ENCODE results near the gene PTPRS. TPM values are rescaled to one million over a fixed set of nuclear protein-coding genes. Genes with fewer than 3 reads are reported as not detected.

PTPRS gene
- total RNA-seq, 1 donor from 2014 or later = 0.32 TPM

- no peak for DNase-seq (ENCODE audit: low spot score)
- Mint-ChIP-seq H3K27me3 (ENCODE audit: low read depth) (peaks cover 4% of the 10 kb centered on the region), H3K9me3 (no peaks in the 10 kb centered on the region), H3K27ac (no peak overlapping the region), H3K4me1 (ENCODE audit: low read depth) (no peaks in the 10 kb centered on the region), H3K36me3 (ENCODE audit: low read depth) (no peaks in the 10 kb centered on the region), H3K4me3 (ENCODE audit: low read depth) (no peak overlapping the region)
- intact Hi-C loops (cut with micrococcal nuclease) = no loop called here
These were observed 18.5 kb downstream of the PTPRS start for GRCh38 chr19:5321851-5322681.

GRCh38 chr19:5321066-5321642, 19.5 kb downstream of the PTPRS start:
- H3K4me3 Mint-ChIP-seq (ENCODE audit: low read depth) = no peak overlapping the region
- no peaks in the 10 kb centered on the region for H3K4me1 Mint-ChIP-seq (ENCODE audit: low read depth)

GRCh38 chr19:5319516-5319915, 21.1 kb downstream of the PTPRS start:
- no peak overlapping the region for H3K27ac Mint-ChIP-seq
- H3K4me1 Mint-ChIP-seq (ENCODE audit: low read depth) = no peaks in the 10 kb centered on the region
- no peak for DNase-seq (ENCODE audit: low spot score)
- H3K9me3 Mint-ChIP-seq = no peaks in the 10 kb centered on the region
- H3K4me3 Mint-ChIP-seq (ENCODE audit: low read depth) = no peak overlapping the region
- H3K36me3 Mint-ChIP-seq (ENCODE audit: low read depth) = no peaks in the 10 kb centered on the region
- peaks cover 2% of the 10 kb centered on the region for H3K27me3 Mint-ChIP-seq (ENCODE audit: low read depth)
- intact Hi-C loops (cut with micrococcal nuclease) = no loop called here

More at GRCh38 chr19:5321066-5321642, 19.5 kb downstream of the PTPRS start:
- Mint-ChIP-seq H3K9me3 (no peaks in the 10 kb centered on the region), H3K27ac (no peak overlapping the region), H3K36me3 (ENCODE audit: low read depth) (no peaks in the 10 kb centered on the region), H3K27me3 (ENCODE audit: low read depth) (peaks cover 4% of the 10 kb centered on the region)
- no peak for DNase-seq (ENCODE audit: low spot score)
- intact Hi-C loops (cut with micrococcal nuclease) = no loop called here

GRCh38 chr19:5318306-5318705, 22.3 kb downstream of the PTPRS start:
- intact Hi-C loops (cut with micrococcal nuclease) = no loop called here
- H3K9me3 Mint-ChIP-seq = no peaks in the 10 kb centered on the region

GRCh38 chr19:5317321-5317720, 23.3 kb downstream of the PTPRS start:
- Mint-ChIP-seq H3K27me3 (ENCODE audit: low read depth) (peaks cover 2% of the 10 kb centered on the region), H3K4me1 (ENCODE audit: low read depth) (no peaks in the 10 kb centered on the region), H3K36me3 (ENCODE audit: low read depth) (no peaks in the 10 kb centered on the region), H3K9me3 (no peaks in the 10 kb centered on the region), H3K4me3 (ENCODE audit: low read depth) (no peak overlapping the region), H3K27ac (no peak overlapping the region)
- intact Hi-C loops (cut with micrococcal nuclease) = no loop called here
- no peak for DNase-seq (ENCODE audit: low spot score)

More at GRCh38 chr19:5318306-5318705, 22.3 kb downstream of the PTPRS start:
- Mint-ChIP-seq H3K36me3 (ENCODE audit: low read depth) (no peaks in the 10 kb centered on the region), H3K27me3 (ENCODE audit: low read depth) (peaks cover 2% of the 10 kb centered on the region), H3K4me1 (ENCODE audit: low read depth) (no peaks in the 10 kb centered on the region), H3K27ac (no peak overlapping the region), H3K4me3 (ENCODE audit: low read depth) (no peak overlapping the region)
- DNase-seq (ENCODE audit: low spot score) = no peak

GRCh38 chr19:5316138-5316537, 24.5 kb downstream of the PTPRS start:
- no peak overlapping the region for H3K27ac Mint-ChIP-seq

GRCh38 chr19:5314907-5315298, 25.7 kb downstream of the PTPRS start:
- intact Hi-C loops (cut with micrococcal nuclease) = no loop called here
- H3K9me3 Mint-ChIP-seq = no peaks in the 10 kb centered on the region
- DNase-seq (ENCODE audit: low spot score) = no peak
- H3K36me3 Mint-ChIP-seq (ENCODE audit: low read depth) = no peaks in the 10 kb centered on the region
- H3K4me3 Mint-ChIP-seq (ENCODE audit: low read depth) = no peak overlapping the region
- no peaks in the 10 kb centered on the region for H3K4me1 Mint-ChIP-seq (ENCODE audit: low read depth)
- H3K27ac Mint-ChIP-seq = no peak overlapping the region
- H3K27me3 Mint-ChIP-seq (ENCODE audit: low read depth) = no peaks in the 10 kb centered on the region

More at GRCh38 chr19:5316138-5316537, 24.5 kb downstream of the PTPRS start:
- H3K36me3 Mint-ChIP-seq (ENCODE audit: low read depth) = no peaks in the 10 kb centered on the region
- no peaks in the 10 kb centered on the region for H3K4me1 Mint-ChIP-seq (ENCODE audit: low read depth)
- H3K9me3 Mint-ChIP-seq = no peaks in the 10 kb centered on the region
- H3K27me3 Mint-ChIP-seq (ENCODE audit: low read depth) = no peaks in the 10 kb centered on the region
- intact Hi-C loops (cut with micrococcal nuclease) = no loop called here
- H3K4me3 Mint-ChIP-seq (ENCODE audit: low read depth) = no peak overlapping the region
- no peak for DNase-seq (ENCODE audit: low spot score)

GRCh38 chr19:5314012-5314906, 26.4 kb downstream of the PTPRS start:
- Mint-ChIP-seq H3K36me3 (ENCODE audit: low read depth) (no peaks in the 10 kb centered on the region), H3K4me3 (ENCODE audit: low read depth) (no peak overlapping the region), H3K4me1 (ENCODE audit: low read depth) (no peaks in the 10 kb centered on the region), H3K27ac (no peak overlapping the region), H3K27me3 (ENCODE audit: low read depth) (no peaks in the 10 kb centered on the region), H3K9me3 (no peaks in the 10 kb centered on the region)
- intact Hi-C loops (cut with micrococcal nuclease) = no loop called here
- DNase-seq (ENCODE audit: low spot score) = no peak

GRCh38 chr19:5313307-5313706, 27.3 kb downstream of the PTPRS start:
- intact Hi-C loops (cut with micrococcal nuclease) = no loop called here
- H3K4me3 Mint-ChIP-seq (ENCODE audit: low read depth) = no peak overlapping the region
- no peaks in the 10 kb centered on the region for H3K36me3 Mint-ChIP-seq (ENCODE audit: low read depth)
- H3K27ac Mint-ChIP-seq = no peak overlapping the region
- DNase-seq (ENCODE audit: low spot score) = no peak
- no peaks in the 10 kb centered on the region for H3K9me3 Mint-ChIP-seq
- H3K4me1 Mint-ChIP-seq (ENCODE audit: low read depth) = no peaks in the 10 kb centered on the region
- no peaks in the 10 kb centered on the region for H3K27me3 Mint-ChIP-seq (ENCODE audit: low read depth)

GRCh38 chr19:5312058-5312457, 28.6 kb downstream of the PTPRS start:
- Mint-ChIP-seq H3K27me3 (ENCODE audit: low read depth) (no peaks in the 10 kb centered on the region), H3K36me3 (ENCODE audit: low read depth) (no peaks in the 10 kb centered on the region), H3K4me3 (ENCODE audit: low read depth) (no peak overlapping the region), H3K4me1 (ENCODE audit: low read depth) (no peaks in the 10 kb centered on the region), H3K27ac (no peak overlapping the region), H3K9me3 (no peaks in the 10 kb centered on the region)
- no peak for DNase-seq (ENCODE audit: low spot score)
- intact Hi-C loops (cut with micrococcal nuclease) = no loop called here

- no peak for DNase-seq (ENCODE audit: low spot score)
- Mint-ChIP-seq H3K27ac (no peak overlapping the region), H3K4me1 (ENCODE audit: low read depth) (no peaks in the 10 kb centered on the region), H3K36me3 (ENCODE audit: low read depth) (no peaks in the 10 kb centered on the region), H3K27me3 (ENCODE audit: low read depth) (no peaks in the 10 kb centered on the region), H3K9me3 (no peaks in the 10 kb centered on the region), H3K4me3 (ENCODE audit: low read depth) (no peak overlapping the region)
- intact Hi-C loops (cut with micrococcal nuclease) = no loop called here
These were observed 31.0 kb downstream of the PTPRS start for GRCh38 chr19:5309438-5310204.
